Measurements from ENCODE around the gene STAG1.
"Not testable (repeated sequence)": the region's sequence is repeated elsewhere in the genome, so short reads cannot be mapped to it uniquely, and the experiment has no call there.

Gene STAG1

DNA sequence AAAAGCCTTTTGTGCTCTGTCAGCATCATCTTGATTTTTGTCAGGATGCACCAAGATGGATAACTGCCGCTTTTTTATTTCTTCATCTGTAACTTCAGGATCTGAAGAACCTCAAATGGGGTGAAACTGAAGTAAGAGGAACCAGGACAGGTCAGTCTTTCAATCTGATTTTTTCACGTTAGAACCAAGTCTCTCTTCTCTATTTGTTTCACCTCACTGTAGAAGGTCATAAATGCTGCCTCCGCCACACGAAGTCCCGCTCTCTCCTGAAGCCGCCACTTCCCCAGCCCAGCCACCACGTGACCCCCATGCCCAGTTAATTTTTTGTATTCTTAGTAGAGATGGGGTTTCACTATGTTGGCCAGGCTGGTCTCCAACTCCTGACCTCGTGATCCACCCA is 15.2 kb downstream of the STAG1 start:
- not testable (repeated sequence) for H3K9me3 ChIP-seq (ENCODE audit: control insufficient read depth, insufficient read depth, low read length); H3K4me1 ChIP-seq (ENCODE audit: control insufficient read depth, insufficient read depth, low read length); H3K4me3 ChIP-seq (ENCODE audit: low read depth, low read length); H3K36me3 ChIP-seq (ENCODE audit: control insufficient read depth, insufficient read depth, low read length); H3K27me3 ChIP-seq (ENCODE audit: control insufficient read depth, insufficient read depth, low read length); H3K9ac ChIP-seq (ENCODE audit: low read depth, low read length)

- no peaks in the 10 kb centered on the region for H3K27me3 ChIP-seq (ENCODE audit: control insufficient read depth, insufficient read depth, low read length)
- H3K9ac ChIP-seq (ENCODE audit: low read depth, low read length): no peak overlapping the region
- no peaks in the 10 kb centered on the region for H3K9me3 ChIP-seq (ENCODE audit: control insufficient read depth, insufficient read depth, low read length)
- no peak overlapping the region for H3K4me3 ChIP-seq (ENCODE audit: low read depth, low read length)
- no peaks in the 10 kb centered on the region for H3K36me3 ChIP-seq (ENCODE audit: control insufficient read depth, insufficient read depth, low read length)
- H3K4me1 ChIP-seq (ENCODE audit: control insufficient read depth, insufficient read depth, low read length): peaks cover 5% of the 10 kb centered on the region
Observed at GRCh38 chr3:136735103-136735502, 17.1 kb downstream of the STAG1 start.

DNA sequence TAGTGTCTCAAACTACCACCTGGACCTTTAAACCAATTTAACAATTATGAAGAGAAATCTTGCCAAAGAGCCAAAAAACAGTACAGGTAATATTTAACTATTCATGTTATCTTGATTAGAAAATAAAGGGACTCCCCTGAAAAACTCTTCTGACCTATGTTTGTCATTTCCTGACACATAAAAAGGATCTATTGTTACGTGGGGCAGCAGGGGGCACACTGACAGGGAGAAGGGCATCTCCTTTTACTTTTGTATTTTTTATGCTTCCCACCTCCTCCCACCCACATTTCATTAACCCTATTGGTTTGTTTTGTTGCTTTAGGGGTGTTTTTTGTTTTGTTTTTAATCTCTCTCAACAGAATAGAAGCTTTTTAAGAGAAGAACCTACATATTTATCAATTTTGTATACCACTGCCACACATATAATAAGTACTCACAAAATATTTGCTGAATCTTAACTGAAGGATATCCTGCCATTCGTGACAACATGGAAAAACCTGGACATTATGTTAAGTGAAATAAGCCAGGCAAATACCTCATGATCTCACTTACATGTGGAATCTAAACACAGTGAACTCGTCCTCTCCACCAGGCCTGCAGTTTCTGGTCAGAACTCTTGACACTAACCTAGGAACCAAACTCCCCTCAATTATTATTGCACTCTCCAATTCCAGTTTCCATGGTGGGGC is 17.7 kb downstream of the STAG1 start:
- H3K9me3 ChIP-seq (ENCODE audit: control insufficient read depth, insufficient read depth, low read length): no peaks in the 10 kb centered on the region
- no peak overlapping the region for H3K9ac ChIP-seq (ENCODE audit: low read depth, low read length)
- H3K4me3 ChIP-seq (ENCODE audit: low read depth, low read length): no peak overlapping the region
- H3K36me3 ChIP-seq (ENCODE audit: control insufficient read depth, insufficient read depth, low read length): no peaks in the 10 kb centered on the region
- H3K4me1 ChIP-seq (ENCODE audit: control insufficient read depth, insufficient read depth, low read length): peaks cover 5% of the 10 kb centered on the region
- no peaks in the 10 kb centered on the region for H3K27me3 ChIP-seq (ENCODE audit: control insufficient read depth, insufficient read depth, low read length)

DNA sequence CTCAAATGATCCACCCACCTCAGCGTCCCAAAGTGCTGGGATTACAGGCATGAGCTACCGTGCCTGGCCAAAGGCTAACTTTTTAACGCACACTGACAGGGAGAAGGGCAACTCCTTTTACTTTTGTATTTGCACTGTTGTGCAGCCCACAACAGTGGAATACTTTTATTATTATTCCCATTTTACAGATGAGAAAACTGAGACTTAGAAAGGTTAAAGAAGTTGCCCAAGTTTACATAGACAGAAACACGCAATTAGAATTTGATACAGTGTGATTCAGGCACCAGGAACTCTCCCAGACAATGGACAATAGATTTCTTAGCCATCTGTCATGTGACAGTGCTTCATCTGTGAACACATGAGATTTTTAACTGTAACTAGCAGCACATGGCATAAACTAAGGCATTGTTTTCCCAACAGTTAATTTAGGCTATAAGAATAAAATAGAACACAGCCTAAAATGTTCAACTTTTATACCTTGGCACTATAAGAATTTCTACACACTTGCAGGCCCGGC is 18.8 kb downstream of the STAG1 start:
- Histone ChIP-seq H3K9me3 (ENCODE audit: control insufficient read depth, insufficient read depth, low read length) (no peaks in the 10 kb centered on the region), H3K4me1 (ENCODE audit: control insufficient read depth, insufficient read depth, low read length) (peaks cover 5% of the 10 kb centered on the region), H3K36me3 (ENCODE audit: control insufficient read depth, insufficient read depth, low read length) (no peaks in the 10 kb centered on the region), H3K9ac (ENCODE audit: low read depth, low read length) (no peak overlapping the region), H3K27me3 (ENCODE audit: control insufficient read depth, insufficient read depth, low read length) (no peaks in the 10 kb centered on the region), H3K4me3 (ENCODE audit: low read depth, low read length) (no peak overlapping the region)

DNA sequence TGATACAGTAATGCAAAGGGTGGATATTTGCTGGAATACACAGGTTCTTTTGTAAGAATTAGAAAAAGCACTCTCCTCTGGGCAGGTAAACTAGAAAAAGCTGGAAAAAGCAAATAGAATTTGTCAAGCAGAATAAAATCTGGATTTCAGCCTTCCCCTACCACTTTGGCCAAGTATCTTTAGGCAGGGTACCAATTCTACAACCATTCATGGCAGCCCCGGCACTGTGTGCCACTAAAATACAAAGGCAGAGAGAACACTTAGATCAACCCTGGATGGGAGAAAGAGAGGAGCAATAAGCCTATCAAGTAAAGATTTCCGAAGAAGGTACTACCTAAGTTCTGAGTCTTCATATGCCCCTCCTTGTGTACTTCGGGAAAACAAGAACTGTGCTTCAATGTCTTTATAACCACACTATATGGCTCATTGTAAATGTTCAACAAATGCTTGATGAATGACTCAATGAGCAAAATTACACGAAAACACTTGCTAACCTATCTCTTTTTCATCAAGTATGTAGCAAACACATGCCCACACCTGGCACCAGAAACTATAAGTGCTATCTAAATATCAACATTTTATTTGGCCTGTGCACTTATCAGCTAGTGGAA is 20.8 kb downstream of the STAG1 start:
- H3K9ac ChIP-seq (ENCODE audit: low read depth, low read length): no peak overlapping the region
- H3K4me3 ChIP-seq (ENCODE audit: low read depth, low read length): no peak overlapping the region
- no peaks in the 10 kb centered on the region for H3K9me3 ChIP-seq (ENCODE audit: control insufficient read depth, insufficient read depth, low read length)
- H3K36me3 ChIP-seq (ENCODE audit: control insufficient read depth, insufficient read depth, low read length): no peaks in the 10 kb centered on the region
- peaks cover 5% of the 10 kb centered on the region for H3K4me1 ChIP-seq (ENCODE audit: control insufficient read depth, insufficient read depth, low read length)
- H3K27me3 ChIP-seq (ENCODE audit: control insufficient read depth, insufficient read depth, low read length): no peaks in the 10 kb centered on the region

- Histone ChIP-seq H3K4me3 (ENCODE audit: low read depth, low read length) (no peak overlapping the region), H3K4me1 (ENCODE audit: control insufficient read depth, insufficient read depth, low read length) (peaks cover 5% of the 10 kb centered on the region), H3K9ac (ENCODE audit: low read depth, low read length) (no peak overlapping the region), H3K27me3 (ENCODE audit: control insufficient read depth, insufficient read depth, low read length) (no peaks in the 10 kb centered on the region), H3K9me3 (ENCODE audit: control insufficient read depth, insufficient read depth, low read length) (no peaks in the 10 kb centered on the region), H3K36me3 (ENCODE audit: control insufficient read depth, insufficient read depth, low read length) (no peaks in the 10 kb centered on the region)
Observed at GRCh38 chr3:136730595-136731273, 21.4 kb downstream of the STAG1 start.

DNA sequence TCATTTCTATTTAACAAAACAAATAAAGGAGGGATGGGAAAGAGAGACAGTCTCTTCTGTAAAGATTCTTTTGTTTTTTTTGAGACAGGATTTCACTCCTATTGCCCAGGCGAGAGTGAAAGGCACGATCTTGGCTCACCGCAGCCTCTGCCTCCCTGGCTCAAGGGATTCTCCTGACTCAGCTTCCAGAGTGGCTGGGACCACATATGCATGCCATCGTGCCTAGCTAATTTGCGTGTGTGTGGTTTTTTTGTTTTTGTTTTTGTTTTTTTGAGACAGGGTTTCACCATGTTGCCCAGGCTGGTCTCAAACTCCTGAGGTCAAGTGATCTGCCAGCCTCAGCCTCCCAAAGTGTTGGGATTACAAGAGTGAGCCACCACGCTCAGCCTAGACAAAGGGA is 23.3 kb downstream of the STAG1 start:
- Histone ChIP-seq H3K36me3 (ENCODE audit: control insufficient read depth, insufficient read depth, low read length) (no peaks in the 10 kb centered on the region), H3K9ac (ENCODE audit: low read depth, low read length) (no peak overlapping the region), H3K9me3 (ENCODE audit: control insufficient read depth, insufficient read depth, low read length) (no peaks in the 10 kb centered on the region), H3K27me3 (ENCODE audit: control insufficient read depth, insufficient read depth, low read length) (no peaks in the 10 kb centered on the region), H3K4me3 (ENCODE audit: low read depth, low read length) (no peak overlapping the region), H3K4me1 (ENCODE audit: control insufficient read depth, insufficient read depth, low read length) (peaks cover 5% of the 10 kb centered on the region)

DNA sequence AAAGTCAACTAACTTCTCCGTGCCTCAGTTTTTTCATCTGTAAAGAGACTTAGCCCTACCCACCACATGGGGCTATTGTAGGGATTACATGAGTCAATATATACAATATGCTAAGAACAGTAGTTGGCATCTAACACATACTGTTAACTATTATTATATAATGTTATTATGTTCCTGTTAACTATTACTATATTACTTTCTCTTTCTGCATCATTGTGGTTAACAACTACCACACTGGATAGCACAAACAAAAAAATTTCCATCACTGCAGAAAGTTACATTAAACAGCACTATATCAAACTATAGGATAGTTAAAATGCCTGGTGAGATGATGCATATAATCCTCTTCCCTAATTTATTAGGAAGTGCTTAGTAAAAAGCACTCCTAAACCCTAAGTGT is 23.7 kb downstream of the STAG1 start:
- peaks cover 5% of the 10 kb centered on the region for H3K4me1 ChIP-seq (ENCODE audit: control insufficient read depth, insufficient read depth, low read length)
- H3K4me3 ChIP-seq (ENCODE audit: low read depth, low read length): no peak overlapping the region

DNA sequence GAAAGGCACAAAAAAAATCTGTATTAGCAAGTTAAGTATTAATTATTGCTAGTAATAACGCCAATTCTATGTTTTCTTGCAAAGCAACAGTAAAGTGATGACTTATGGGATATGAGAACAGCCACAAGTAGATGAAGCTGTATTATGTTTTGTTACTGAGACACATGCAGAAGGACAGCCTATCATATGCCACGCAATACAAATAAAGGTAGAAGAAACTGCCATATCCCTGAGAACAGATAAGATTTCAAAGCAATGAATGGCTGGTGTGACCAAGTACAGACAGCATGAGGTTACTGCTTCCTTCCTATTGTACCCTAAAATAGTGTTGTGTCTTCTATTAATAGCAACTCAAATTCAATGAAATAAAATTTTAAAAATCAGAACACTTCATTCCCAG is 26.7 kb downstream of the STAG1 start:
- Histone ChIP-seq H3K27me3 (ENCODE audit: control insufficient read depth, insufficient read depth, low read length) (no peaks in the 10 kb centered on the region), H3K4me1 (ENCODE audit: control insufficient read depth, insufficient read depth, low read length) (no peaks in the 10 kb centered on the region)

More for the DNA sequence above, 23.7 kb downstream of the STAG1 start:
- Histone ChIP-seq H3K9me3 (ENCODE audit: control insufficient read depth, insufficient read depth, low read length) (no peaks in the 10 kb centered on the region), H3K27me3 (ENCODE audit: control insufficient read depth, insufficient read depth, low read length) (no peaks in the 10 kb centered on the region), H3K36me3 (ENCODE audit: control insufficient read depth, insufficient read depth, low read length) (no peaks in the 10 kb centered on the region), H3K9ac (ENCODE audit: low read depth, low read length) (no peak overlapping the region)

GRCh38 chr3:136722916-136723315 is 29.3 kb downstream of the STAG1 start:
- H3K4me3 ChIP-seq (ENCODE audit: low read depth, low read length): not testable (repeated sequence)

More for the DNA sequence above, 26.7 kb downstream of the STAG1 start:
- Histone ChIP-seq H3K36me3 (ENCODE audit: control insufficient read depth, insufficient read depth, low read length) (no peaks in the 10 kb centered on the region), H3K9ac (ENCODE audit: low read depth, low read length) (no peak overlapping the region), H3K4me3 (ENCODE audit: low read depth, low read length) (no peak overlapping the region), H3K9me3 (ENCODE audit: control insufficient read depth, insufficient read depth, low read length) (no peaks in the 10 kb centered on the region)

GRCh38 chr3:136722399-136722798 is 29.8 kb downstream of the STAG1 start:
- not testable (repeated sequence) for H3K27me3 ChIP-seq (ENCODE audit: control insufficient read depth, insufficient read depth, low read length); H3K36me3 ChIP-seq (ENCODE audit: control insufficient read depth, insufficient read depth, low read length); H3K4me1 ChIP-seq (ENCODE audit: control insufficient read depth, insufficient read depth, low read length); H3K4me3 ChIP-seq (ENCODE audit: low read depth, low read length); H3K9ac ChIP-seq (ENCODE audit: low read depth, low read length); H3K9me3 ChIP-seq (ENCODE audit: control insufficient read depth, insufficient read depth, low read length)

More at GRCh38 chr3:136722916-136723315, 29.3 kb downstream of the STAG1 start:
- not testable (repeated sequence) for H3K36me3 ChIP-seq (ENCODE audit: control insufficient read depth, insufficient read depth, low read length); H3K9ac ChIP-seq (ENCODE audit: low read depth, low read length); H3K4me1 ChIP-seq (ENCODE audit: control insufficient read depth, insufficient read depth, low read length); H3K9me3 ChIP-seq (ENCODE audit: control insufficient read depth, insufficient read depth, low read length); H3K27me3 ChIP-seq (ENCODE audit: control insufficient read depth, insufficient read depth, low read length)

DNA sequence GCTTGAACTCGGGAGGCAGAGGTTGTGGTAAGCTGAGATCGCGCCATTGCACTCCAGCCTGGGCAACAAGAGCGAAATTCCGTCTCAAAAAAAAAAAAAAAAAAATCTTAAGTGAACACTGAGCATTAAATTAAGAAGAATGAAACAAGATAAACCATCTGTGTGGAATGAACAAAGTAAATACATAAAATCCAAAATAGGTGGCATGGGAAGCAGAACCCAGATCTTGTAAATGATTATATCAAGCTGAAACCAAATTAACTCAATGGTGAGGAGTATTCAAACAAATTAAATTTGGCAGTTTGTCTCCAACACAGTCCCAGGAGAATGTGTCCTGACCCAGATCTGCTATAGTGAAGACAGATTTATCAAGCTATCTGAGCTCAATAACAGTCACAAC is 32.1 kb downstream of the STAG1 start:
- no peaks in the 10 kb centered on the region for H3K9me3 ChIP-seq (ENCODE audit: control insufficient read depth, insufficient read depth, low read length)
- H3K9ac ChIP-seq (ENCODE audit: low read depth, low read length): no peak overlapping the region
- H3K4me3 ChIP-seq (ENCODE audit: low read depth, low read length): no peak overlapping the region
- no peaks in the 10 kb centered on the region for H3K4me1 ChIP-seq (ENCODE audit: control insufficient read depth, insufficient read depth, low read length)
- no peaks in the 10 kb centered on the region for H3K36me3 ChIP-seq (ENCODE audit: control insufficient read depth, insufficient read depth, low read length)
- no peaks in the 10 kb centered on the region for H3K27me3 ChIP-seq (ENCODE audit: control insufficient read depth, insufficient read depth, low read length)
